ENCODE measurements around the gene KRTAP19-2. TPM values are rescaled to one million over a fixed set of nuclear protein-coding genes. Genes with fewer than 3 reads are reported as not detected.

KRTAP19-2 gene
- total and polyA plus RNA-seq, 2 donors (not counting 3 experiments of a cell fraction or from before 2014, with no cell fraction given): not detected

DNA sequence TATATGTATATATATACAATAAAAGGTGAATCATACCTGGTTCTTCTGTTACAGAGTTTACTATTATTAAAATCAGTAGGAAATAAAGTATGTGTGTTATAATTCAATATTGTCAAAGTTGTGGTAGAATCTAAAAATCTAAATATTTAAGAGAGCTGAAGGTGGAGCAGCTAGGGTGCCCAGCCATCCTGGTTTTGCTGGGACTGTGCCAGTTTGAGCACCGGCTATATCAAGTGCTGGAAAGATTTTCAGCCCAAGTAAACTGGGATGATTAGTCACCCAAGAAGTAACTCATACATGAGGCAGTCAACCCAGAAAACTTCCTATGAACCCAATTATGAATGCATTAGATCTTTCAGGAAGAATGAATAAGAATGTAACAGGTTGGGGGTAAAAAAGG lies 31.6 kb upstream of the KRTAP19-2 start:
- no peak overlapping the region for H3K9ac ChIP-seq (replicated peaks; ENCODE audit: extremely low read depth, insufficient read depth, low read length)
- H3K36me3 ChIP-seq (ENCODE audit: control insufficient read depth in 2 of 2, extremely low read depth in 1 of 2, insufficient read depth in 2 of 2, low read length in 2 of 2): no peaks in the 10 kb centered on the region
- intact Hi-C loops (cut with micrococcal nuclease): no loop called here
- H3K27me3 ChIP-seq (ENCODE audit: control insufficient read depth in 2 of 2, insufficient read depth in 2 of 2, low read length in 2 of 2): no peaks in the 10 kb centered on the region
- H3K4me1 ChIP-seq (ENCODE audit: control insufficient read depth, extremely low read depth, insufficient read depth, low read length): no peaks in the 10 kb centered on the region
- peaks cover 2% of the 10 kb centered on the region for H3K9me3 ChIP-seq (replicated peaks; ENCODE audit: control insufficient read depth, insufficient read depth, low read length)
- FAIRE-seq (no peak), DNase-seq (ENCODE audit: low read depth, low spot score) (no peak)
- H3K4me2 ChIP-seq (ENCODE audit: insufficient read depth, low read length): no peak overlapping the region
- dilution Hi-C loops (cut with MboI; ENCODE audit: extremely low pct_ligation_motif_present, low sequenced_read_pairs): no loop called here
- TF ChIP-seq, protein P1, sequence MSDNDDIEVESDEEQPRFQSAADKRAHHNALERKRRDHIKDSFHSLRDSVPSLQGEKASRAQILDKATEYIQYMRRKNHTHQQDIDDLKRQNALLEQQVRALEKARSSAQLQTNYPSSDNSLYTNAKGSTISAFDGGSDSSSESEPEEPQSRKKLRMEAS (IDR thresholded peaks at IDR 0.05; ENCODE audit: insufficient read depth, insufficient read length): no peak
- no peak for TF ChIP-seq MYC (IDR thresholded peaks at IDR 0.05; ENCODE audit: low read depth, low read length)
- no peak for TF ChIP-seq EZH2 (IDR thresholded peaks at IDR 0.05; ENCODE audit: borderline replicate concordance, low read depth, low read length, severe bottlenecking)
- no peak for TF ChIP-seq POLR2A (IDR thresholded peaks at IDR 0.05; ENCODE audit: low read depth, low read length)
- no peak overlapping the region for H3K4me3 ChIP-seq (replicated peaks in 1 of 3; ENCODE audit: insufficient read depth in 1 of 3, low read depth in 1 of 3, low read length in 3 of 3)
- ChIA-PET CTCF (no interaction called here), POLR2A (no interaction called here)
- no peak overlapping the region for H3K27ac ChIP-seq (ENCODE audit: insufficient read depth, low read depth, low read length)
- no peaks in the 10 kb centered on the region for H3K79me2 ChIP-seq (ENCODE audit: control insufficient read depth, insufficient read depth, low read length)
- H3K9me1 ChIP-seq (replicated peaks; ENCODE audit: control insufficient read depth, extremely low read depth, insufficient read depth, low read length): no peaks in the 10 kb centered on the region
- no TSS peak for BruUV-seq (replicated peaks)
- no peaks in the 10 kb centered on the region for H4K20me1 ChIP-seq (replicated peaks; ENCODE audit: control insufficient read depth, extremely low read depth, insufficient read depth, low read length)
- no peak overlapping the region for H2AFZ ChIP-seq (ENCODE audit: low read depth, low read length)

DNA sequence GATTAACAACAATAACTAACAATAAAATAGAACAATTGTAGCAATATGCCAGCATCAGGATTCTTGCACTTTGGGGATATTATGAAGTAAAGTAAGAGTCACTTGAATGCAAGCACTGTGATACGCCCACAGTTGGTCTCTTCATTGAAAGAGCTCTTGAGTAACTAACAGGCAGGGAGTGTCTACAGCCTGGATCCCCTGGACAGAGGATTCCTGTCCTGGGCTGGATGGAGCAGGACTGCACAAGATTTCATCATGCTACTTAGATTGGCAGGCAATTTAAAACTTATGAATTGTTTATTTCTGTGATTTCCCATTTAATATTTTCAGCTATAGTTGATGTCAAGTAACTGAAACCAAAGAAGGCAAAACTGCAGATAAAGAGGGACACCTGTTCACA lies 28.4 kb upstream of the KRTAP19-2 start:
- H3K27me3 ChIP-seq (ENCODE audit: control insufficient read depth in 2 of 2, insufficient read depth in 2 of 2, low read length in 2 of 2): no peaks in the 10 kb centered on the region
- H3K27ac ChIP-seq (ENCODE audit: insufficient read depth, low read depth, low read length): no peak overlapping the region
- ChIA-PET POLR2A (no interaction called here), CTCF (no interaction called here)
- no peaks in the 10 kb centered on the region for H3K9me1 ChIP-seq (replicated peaks; ENCODE audit: control insufficient read depth, extremely low read depth, insufficient read depth, low read length)
- FAIRE-seq: no peak
- H2AFZ ChIP-seq (ENCODE audit: low read depth, low read length): no peak overlapping the region
- no peaks in the 10 kb centered on the region for H4K20me1 ChIP-seq (replicated peaks; ENCODE audit: control insufficient read depth, extremely low read depth, insufficient read depth, low read length)
- peaks cover 2% of the 10 kb centered on the region for H3K9me3 ChIP-seq (replicated peaks; ENCODE audit: control insufficient read depth, insufficient read depth, low read length)
- H3K9ac ChIP-seq (replicated peaks; ENCODE audit: extremely low read depth, insufficient read depth, low read length): no peak overlapping the region
- intact Hi-C loops (cut with micrococcal nuclease): no loop called here
- H3K4me1 ChIP-seq (ENCODE audit: control insufficient read depth, extremely low read depth, insufficient read depth, low read length): no peaks in the 10 kb centered on the region
- no TSS peak for BruUV-seq (replicated peaks)
- dilution Hi-C loops (cut with MboI; ENCODE audit: extremely low pct_ligation_motif_present, low sequenced_read_pairs): no loop called here
- TF ChIP-seq MYC (IDR thresholded peaks at IDR 0.05; ENCODE audit: low read depth, low read length) (no peak), GATA2 (IDR thresholded peaks at IDR 0.05; ENCODE audit: insufficient read depth, insufficient read length, low read depth, low read length) (no peak), FOS (IDR thresholded peaks at IDR 0.05; ENCODE audit: borderline replicate concordance, insufficient read depth, low read length) (no peak), EZH2 (IDR thresholded peaks at IDR 0.05; ENCODE audit: borderline replicate concordance, low read depth, low read length, severe bottlenecking) (no peak), POLR2AphosphoS5 (IDR thresholded peaks at IDR 0.05; ENCODE audit: insufficient read depth, low read depth, low read length) (no peak), POLR2A (IDR thresholded peaks at IDR 0.05; ENCODE audit: low read depth, low read length) (no peak), JUN (IDR thresholded peaks at IDR 0.05; ENCODE audit: borderline replicate concordance, insufficient read depth, insufficient read length, low read depth) (no peak)
- TF ChIP-seq, protein P2, sequence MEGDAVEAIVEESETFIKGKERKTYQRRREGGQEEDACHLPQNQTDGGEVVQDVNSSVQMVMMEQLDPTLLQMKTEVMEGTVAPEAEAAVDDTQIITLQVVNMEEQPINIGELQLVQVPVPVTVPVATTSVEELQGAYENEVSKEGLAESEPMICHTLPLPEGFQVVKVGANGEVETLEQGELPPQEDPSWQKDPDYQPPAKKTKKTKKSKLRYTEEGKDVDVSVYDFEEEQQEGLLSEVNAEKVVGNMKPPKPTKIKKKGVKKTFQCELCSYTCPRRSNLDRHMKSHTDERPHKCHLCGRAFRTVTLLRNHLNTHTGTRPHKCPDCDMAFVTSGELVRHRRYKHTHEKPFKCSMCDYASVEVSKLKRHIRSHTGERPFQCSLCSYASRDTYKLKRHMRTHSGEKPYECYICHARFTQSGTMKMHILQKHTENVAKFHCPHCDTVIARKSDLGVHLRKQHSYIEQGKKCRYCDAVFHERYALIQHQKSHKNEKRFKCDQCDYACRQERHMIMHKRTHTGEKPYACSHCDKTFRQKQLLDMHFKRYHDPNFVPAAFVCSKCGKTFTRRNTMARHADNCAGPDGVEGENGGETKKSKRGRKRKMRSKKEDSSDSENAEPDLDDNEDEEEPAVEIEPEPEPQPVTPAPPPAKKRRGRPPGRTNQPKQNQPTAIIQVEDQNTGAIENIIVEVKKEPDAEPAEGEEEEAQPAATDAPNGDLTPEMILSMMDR (IDR thresholded peaks at IDR 0.05; ENCODE audit: extremely low read depth in 1 of 2, insufficient read depth in 1 of 2, low read depth in 1 of 2, low read length in 2 of 2): no peak
- TF ChIP-seq, protein P1 (IDR thresholded peaks at IDR 0.05; ENCODE audit: insufficient read depth, insufficient read length): no peak
- no peaks in the 10 kb centered on the region for H3K36me3 ChIP-seq (ENCODE audit: control insufficient read depth in 2 of 2, extremely low read depth in 1 of 2, insufficient read depth in 2 of 2, low read length in 2 of 2)
- H3K79me2 ChIP-seq (ENCODE audit: control insufficient read depth, insufficient read depth, low read length): no peaks in the 10 kb centered on the region
- no peak overlapping the region for H3K4me2 ChIP-seq (ENCODE audit: insufficient read depth, low read length)
- no peak overlapping the region for H3K4me3 ChIP-seq (replicated peaks in 1 of 3; ENCODE audit: insufficient read depth in 1 of 3, low read depth in 1 of 3, low read length in 3 of 3)
- DNase-seq (ENCODE audit: low read depth, low spot score): no peak
